ENCODE data around the gene RBP7.

The RBP7 gene

DNA sequence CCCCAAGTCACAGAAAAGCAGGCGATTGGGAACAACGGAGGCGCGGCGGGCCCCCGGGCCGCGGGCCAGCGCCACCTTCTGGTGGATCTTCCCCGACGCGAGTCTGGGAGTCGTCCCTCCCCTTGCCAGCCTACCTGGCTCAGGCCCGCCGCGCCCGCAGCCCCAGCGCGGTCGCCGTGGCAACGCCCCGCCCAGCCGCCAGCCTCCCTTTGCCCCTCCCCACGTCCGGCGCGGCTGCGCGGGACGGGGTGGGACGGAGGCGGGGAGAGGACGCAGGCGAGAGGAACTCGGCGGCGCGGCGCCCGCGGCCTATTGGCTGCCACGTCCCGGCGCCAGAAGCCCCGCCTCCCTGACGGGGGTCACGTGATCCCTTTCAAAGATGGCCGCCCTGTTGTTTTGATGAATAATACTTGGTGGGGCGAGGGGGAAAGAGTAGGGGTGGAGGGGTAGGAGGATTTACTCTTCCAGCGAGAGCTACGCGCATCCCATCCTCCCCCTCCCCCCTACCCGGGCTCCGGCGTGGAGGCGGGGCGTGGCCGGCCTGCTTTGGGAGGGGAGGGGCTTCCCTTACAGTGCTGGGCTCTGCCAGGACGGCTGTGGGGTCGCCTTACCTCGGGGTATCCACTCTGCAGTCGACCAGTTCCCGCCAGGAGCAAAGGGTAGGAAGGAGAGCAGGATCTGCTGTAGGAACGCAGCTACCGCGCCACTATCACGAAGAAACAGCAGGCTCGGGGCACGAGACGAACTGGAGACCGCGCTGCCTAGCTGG is 35.7 kb downstream of the RBP7 start, which contains the start of gene UBE4B:
UBE4B (plus strand) TSS at position 369 of the 769 bp plus-strand sequence. CDS start 713 bp downstream, outside the sequence.
- DNase-seq: peak; percentile 98

DNA sequence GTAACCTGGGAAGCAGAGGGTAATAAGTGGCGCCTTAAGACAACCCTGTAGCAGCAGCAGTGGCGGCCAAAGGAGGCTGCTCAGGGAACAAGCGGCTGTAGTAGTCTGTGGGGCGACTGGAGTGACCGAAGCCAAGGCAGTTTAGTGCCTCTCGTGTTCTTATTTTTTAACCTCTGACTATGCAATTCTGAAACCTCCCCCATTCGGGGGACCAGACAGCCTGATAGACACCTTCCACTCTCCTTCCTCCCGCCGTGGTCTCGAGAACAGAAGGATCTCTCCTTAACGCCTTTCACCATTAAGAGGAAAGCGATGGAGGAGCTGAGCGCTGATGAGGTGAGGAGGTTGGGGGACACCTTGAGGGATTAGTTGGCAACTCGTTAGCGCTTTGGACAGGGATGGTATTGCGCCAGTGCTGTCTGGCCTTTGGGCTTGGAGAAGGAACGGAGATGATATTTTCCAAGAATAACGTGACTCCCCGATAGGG is 36.4 kb downstream of the RBP7 start:
- no peak for DNase-seq

DNA sequence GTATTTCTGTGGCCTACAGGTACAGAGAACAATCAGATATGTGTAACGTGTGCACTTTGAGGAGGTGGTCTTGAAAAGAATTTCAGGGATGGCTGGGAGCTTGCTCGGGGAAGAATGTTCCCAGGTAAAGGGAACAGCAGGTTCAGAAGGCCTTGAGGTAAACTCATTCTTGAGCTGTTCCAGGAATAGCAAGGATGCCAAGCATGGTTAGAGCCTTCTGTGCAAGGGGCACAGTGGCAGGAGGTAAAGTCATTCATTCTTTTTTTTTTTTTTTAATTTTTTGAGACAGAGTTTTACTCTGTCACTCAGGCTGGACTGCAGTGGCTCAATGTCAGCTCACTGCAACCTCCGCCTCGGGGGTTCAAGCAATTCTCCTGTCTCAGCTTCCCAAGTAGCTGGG is 45.7 kb downstream of the RBP7 start:
- no peak for DNase-seq

DNA sequence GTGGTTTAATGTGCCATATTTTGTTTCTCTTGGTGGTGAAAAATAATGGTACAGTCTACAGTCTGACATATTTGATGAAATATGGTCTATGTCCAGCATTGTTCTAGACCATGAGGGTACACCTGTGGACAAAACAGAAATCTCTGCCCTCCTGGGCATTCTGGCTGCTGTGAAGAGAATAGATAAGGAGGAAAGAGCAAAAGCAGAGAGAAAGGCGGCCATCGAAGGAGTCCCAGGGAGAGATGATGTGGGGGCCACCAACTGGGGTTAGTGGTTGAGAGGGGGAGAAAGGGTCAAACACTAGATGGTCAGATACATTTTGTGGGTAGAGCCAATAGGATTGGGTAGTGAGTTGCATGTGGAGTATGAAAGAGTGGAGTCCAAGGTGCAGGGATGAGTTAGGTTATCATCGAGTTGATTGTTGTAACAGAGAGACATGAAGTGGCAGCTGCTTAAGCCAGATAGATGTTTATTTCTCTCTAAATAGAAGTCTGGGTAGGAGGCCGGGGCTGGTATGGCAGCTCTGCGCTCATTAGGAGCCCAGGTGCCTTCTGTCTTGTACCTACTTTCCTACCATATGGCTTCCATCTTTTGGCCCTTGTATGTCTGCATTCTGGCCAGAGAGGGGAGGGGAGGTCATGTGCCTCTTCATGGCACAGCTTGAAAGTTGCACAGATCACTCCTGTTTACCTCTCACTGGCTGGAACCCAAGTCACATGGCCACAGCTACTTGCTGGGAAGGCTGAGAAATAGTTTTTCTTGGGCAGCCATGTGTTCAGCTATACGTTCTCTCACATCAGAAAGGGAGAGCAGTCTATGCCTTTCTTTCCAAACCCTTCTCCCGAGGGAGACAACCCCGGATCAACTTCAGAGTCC is 48.7 kb downstream of the RBP7 start:
- DNase-seq: no peak

DNA sequence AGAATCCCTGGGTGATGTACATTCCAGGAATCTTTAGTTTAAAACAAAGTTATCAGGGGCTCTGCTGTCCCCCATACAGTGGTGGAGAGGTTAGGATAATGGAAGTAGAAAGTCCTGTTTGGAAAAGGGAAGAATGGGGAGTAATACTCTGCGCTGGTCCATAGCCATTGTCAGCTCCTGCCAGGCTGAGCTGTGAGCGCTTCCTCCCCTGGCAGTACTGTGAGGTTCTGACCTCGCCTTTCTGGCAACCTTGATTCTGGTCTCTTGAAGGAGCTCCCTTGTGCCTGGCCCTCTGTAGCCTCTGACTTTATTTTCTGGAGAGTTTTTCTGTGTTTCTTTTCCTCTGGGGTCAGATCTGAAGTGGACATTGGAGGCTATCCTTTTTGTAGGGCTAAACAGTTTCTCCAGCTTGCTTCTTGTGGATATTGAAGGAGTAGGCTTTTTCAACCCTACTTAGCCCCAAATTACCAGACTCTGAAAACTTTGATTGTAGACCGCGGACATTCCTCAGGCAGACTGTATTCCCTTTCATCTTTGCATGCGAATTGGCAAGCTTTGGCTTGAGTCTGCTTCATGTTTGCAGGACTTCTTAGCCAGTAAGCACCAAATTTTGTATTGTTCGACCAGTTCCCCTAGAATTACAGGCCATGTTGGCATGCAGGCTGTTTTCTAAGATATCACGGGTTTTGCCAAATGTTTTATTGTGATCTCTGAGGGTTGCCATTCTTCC is 49.5 kb downstream of the RBP7 start:
- no peak for DNase-seq

DNA sequence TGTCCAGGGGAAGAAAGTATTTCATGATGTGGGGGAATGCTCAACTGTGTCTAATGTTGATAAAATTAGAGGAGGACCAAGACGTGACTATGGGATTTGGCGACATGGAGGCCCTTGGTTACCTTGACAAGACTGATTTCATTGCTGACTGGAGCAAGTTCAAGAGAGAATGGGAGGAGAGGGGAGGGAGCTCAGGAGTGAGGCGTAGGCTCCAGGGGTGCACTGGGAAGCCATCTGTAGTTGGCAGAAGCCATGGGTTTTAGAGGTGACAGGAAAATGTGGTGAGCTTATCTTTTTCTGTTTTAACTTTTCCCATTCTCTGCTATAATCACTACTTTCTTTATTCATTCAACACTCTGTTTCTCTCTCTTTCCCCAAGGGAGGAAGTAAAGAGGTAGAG is 51.6 kb downstream of the RBP7 start:
- DNase-seq: no peak

DNA sequence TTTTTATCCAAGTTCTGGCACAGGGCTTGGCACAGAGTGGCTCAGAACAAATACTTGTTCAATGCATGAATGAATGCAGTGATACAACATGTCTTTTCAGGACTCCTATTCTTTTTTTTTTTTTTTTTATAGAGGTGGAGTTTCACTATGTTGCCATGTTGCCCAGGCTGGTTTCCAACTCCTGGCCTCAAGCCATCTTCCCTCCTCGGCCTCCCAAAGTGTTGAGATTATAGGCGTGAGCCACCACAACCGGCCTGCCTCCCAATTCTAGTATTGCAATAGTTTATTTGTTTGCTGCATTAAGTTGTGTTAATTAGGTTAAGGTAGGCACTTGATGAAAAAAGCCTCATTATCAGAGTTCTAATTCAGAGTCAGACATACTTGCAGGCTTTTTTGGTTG is 53.6 kb downstream of the RBP7 start:
- no peak for DNase-seq

DNA sequence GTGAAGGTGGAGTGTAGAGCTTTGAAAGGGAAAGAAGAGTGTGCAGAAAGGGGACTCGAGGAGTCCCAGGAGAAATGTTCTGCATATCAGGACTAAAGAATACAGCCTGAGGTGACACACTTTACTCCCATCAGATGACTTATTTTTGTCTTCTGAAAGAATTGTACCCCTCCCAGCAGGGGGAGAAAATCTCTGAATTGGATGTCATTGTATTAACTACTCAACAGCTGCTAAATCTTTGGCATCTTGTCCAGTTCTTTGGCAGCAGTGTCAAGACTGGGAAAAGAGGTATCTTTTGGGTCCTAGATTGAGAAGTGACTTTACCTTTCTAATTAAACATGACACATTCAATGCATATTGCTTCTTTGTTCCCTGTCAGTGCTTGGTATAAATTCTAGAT is 54.6 kb downstream of the RBP7 start:
- no peak for DNase-seq

DNA sequence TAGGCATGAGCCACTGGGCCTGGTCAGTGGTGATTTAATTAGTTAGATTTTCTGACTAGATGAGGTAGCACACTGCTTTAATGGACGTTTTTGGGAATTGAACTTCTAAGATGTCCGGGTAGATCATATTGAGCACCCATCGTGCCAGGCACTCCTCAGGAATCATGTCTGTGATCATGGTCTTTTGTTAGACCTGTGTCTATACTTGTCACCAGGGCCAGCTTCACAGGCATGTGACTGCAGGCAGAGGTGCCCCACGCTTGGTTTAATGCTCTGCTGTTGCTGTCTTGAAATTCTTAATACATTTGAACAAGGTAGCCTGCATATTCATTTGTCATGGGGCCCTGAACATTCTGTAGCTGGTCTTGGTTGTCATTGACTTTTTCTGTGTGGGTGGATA is 55.3 kb downstream of the RBP7 start:
- DNase-seq: no peak

DNA sequence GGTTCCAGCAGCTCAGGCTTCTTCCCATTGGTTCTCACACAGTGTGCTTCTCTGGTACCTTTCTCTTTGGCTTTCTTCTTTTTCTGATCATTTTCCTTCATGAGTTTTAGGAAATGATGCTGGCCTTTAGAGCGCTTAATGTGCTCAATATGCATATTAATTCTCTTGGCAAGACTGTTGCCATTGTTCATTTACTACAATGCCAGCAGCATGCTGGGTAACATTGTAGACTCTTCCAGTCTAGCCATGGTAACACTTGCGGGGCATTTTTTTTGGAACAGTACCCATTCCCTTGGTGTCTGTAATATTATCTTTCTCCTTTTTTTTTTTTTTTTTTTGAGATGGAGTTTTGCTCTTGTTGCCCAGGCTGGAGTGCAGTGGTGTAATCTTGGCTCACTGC is 57.4 kb downstream of the RBP7 start:
- DNase-seq: no peak

DNA sequence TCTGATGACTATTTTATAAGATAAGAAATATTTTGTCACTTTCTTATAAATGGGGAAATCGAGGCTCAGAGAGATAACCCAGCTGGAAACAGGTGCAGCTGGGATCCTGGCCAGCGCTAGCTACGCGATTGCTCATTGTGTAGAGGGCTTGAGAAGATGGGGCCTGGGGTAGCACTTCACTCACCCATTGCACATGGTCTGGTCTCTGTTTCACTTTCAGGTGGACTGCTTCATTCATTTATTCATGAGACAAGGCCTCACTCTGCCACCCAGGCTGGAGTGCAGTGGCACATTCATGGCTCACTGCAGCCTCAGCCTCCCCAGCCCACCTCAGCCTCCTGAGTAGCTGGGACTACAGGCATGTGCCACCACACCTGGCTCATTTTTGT is 59.6 kb downstream of the RBP7 start:
- DNase-seq: no peak

DNA sequence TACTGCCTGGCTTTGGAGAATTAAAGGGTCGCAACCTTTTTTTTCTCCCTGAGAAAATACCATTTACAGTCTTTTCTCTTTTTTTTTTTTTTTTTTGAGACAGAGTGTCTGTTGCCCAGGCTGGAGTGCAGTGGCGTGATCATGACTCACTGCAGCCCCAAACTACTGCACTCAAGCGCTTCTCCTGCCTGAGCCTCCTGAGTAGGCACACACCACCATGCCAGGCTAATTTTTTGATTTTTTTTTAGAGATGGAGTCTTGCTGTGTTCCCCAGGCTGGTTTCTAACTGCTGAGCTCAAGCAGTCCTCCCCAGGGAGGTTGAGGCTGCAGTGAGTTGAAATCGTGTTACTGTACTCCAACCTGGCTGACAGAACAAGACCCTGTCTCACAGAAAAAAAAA is 60.3 kb downstream of the RBP7 start:
- no peak for DNase-seq

DNA sequence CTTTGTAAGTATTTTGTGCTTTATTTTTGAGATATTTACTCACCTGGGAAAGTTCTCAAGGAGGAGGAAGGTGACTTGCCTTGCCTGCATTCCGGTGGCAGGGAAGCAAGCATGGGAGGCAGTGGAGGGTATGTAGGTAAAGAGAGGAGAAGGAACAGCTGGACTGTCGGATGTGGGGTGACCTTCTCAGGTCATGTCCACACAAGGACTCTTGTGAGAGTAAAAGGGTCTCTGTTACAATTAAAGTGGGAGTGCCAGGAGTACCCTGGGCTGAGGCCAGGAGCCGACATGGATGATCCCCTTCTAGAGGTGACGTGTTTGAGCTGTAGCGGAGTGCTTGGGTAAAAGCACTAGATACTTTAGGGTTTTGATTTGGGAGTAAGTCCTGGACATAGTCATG is 60.8 kb downstream of the RBP7 start:
- no peak for DNase-seq

DNA sequence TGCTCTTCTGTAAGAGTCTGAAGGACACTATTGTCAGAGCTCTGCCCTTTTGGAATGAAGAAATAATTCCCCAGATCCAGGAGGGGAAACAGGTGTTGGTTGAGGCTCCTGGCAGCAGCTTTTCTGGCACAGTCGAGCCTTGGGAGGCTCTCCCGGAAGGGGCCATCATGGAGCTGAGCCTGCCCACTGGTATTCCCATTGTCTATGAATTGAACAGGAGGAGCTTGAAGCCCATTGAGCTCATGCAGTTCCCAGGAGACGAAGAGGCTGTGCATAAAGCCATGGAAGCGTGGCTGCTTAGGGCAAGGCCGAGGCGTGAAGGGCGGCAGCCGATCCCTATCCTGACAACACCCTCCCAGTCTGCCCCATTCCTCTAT is 62.3 kb downstream of the RBP7 start:
- no peak for DNase-seq

DNA sequence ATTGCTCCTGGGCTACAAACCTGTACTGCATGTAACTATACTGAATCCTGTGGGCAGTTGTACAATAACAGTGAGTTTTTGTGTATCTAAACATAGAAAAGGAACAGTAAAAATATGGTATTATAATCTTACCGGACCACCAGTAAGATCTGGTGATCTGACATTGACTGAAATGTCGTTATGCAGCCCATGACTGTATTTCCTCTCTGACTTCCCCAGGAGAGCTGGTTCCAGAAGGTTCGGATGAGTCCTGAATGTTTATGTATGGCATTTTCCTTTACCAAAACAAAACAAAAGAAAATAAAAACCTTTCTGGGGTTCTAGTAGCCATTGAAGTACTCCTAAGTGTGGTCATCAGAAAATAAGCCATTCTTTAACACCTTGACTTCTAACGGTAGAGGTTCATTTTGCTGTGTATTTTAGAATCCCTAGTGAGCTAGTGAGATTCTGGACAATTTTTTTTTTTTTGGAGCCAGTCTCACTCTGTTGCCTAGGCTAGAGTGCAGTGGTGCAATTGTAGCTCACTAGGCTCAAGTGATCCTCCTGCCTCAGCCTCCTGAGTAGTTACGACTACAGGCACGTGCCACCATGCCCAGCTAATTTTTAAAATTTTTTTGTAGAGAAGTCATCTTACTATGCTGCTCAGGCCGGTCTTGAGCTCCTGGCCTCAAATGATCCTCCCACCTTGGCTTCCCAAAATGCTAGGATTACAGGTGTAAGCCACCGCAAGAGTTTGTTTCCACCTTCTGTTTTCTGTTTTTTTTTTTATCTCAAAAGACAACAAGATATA is 63.5 kb downstream of the RBP7 start:
- no peak for DNase-seq

DNA sequence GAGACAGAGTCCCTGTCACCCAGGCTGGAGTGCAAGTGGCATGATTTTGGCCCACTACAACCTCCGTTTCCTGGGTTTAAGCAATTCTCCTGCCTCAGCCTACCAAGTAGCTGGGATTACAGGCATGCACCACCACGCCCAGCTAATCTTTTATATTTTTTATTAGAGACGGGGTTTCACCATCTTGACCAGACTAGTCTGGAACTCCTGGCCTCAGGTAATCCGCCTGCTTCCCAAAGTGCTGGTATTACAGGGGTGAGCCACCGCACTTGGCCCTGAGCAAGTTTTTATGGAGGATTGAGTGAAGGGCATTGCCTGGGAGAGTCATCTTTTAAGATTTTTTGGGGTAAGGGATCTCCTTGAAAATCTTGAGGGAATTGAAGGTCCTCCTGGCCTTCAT is 64.2 kb downstream of the RBP7 start:
- no peak for DNase-seq

DNA sequence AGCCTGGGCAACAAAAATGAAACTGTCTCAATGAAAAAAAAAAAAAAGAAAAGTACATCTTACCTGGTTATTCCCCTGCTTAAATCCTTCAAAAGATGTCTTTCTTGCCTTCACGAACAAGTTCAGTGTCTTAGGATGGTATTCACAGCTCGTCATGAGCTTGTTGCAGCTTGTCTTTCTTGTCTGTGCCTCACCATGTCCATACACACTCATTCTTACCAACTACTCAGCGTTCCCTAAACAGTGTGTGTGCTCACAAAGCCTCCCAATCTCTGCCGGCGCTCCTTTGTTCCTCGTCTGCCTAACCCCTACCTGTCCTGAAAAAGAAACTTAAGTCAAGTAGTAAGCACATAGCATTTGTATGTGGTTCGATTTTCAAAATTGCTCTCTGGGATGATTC is 66.8 kb downstream of the RBP7 start:
- no peak for DNase-seq

DNA sequence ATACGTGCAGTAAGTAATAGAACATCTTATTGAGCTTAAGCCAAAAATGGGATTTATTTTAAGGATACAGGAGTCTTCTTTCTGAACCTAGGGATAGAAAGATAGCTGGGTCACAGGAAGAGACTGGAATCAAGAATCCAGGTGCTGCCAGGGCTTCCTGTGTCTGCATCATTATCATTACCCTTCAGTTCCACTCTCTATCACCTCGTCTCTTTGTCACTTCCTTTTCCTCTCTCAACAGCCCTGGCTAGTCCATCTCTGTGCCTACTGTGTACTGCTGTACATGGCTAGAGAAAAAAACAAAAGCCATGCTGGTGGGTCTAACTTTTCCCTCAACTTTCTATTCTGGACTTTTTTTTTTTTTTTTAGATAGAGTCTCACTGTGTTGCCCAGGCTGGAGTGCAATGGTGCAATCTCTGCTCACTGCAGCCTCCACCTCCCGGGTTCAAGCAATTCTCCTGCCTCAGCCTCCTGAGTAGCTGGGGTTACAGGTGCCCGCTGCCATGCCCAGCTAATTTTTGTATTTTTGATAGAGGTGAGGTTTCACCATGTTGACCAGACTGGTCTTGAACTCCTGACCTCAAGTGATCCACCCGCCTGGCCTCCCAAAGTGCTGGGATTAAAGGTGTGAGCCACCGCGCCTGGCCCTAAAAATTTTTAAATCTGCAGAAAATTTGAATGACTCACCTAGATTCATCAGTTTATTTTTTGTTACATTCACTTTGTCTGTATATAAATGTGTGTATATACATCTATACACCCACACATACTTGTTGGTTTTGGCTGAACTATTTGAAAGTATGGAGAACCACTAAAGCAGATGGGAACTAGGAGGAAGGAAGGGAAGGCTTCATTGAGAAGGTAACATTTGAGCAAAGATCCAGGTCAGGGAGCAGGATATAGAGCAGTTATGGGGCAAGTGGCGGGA is 67.7 kb downstream of the RBP7 start:
- no peak for DNase-seq

DNA sequence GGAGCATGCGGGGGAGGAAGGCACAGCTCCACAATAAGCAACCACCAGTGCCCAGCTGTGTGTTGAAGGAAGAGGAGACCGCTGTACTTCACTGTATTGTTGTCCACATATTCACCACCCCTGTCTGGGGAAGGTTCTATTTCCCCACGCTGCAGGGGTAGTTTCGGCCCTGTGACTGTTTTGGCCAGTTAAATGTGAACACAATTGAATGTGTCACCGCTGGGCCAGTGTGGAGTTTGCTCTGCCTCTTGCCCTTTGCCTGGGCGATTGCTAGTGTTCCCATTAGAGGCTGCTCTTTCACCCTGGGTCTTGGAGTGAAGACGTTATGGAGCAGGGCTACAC is 68.3 kb downstream of the RBP7 start:
- no peak for DNase-seq

Data from activated CD8-positive, alpha-beta memory T cell treated with anti-CD3 and anti-CD28 coated beads for 24 hours (primary cell).